ENCODE data around the gene SLF2. TPM values are rescaled to one million over a fixed set of nuclear protein-coding genes. Genes with fewer than 3 reads are reported as not detected.

Gene SLF2
- total RNA-seq, 1 experiment from 2014 or later = 23.1 TPM

- peak overlapping the region in 2 of 3 experiments; percentile 67 to 80; a peak in 1 of 7 replicates for H3K27ac Mint-ChIP-seq
Observed at GRCh38 chr10:100912013-100912604, 654 bp upstream of the SLF2 start.

More at GRCh38 chr10:100912013-100912604, 654 bp upstream of the SLF2 start:
- no peaks in the 10 kb centered on the region for H3K27me3 Mint-ChIP-seq (ENCODE audit: low read depth)
- H3T11ph ChIP-seq (ENCODE audit: low read length) = no peak overlapping the region
- H3K79me1 ChIP-seq (ENCODE audit: insufficient read depth, low read depth, low read length, poor library complexity, severe bottlenecking) = peaks cover 7% of the 10 kb centered on the region
- H3K4me1 ChIP-seq (ENCODE audit: insufficient read depth, low read length) = no peaks in the 10 kb centered on the region; the same call in 1 of the 2 replicates
- no peak overlapping the region for H2AFZ ChIP-seq (ENCODE audit: low read length)
- no peak overlapping the region for H2BK12ac ChIP-seq (ENCODE audit: insufficient read length, low read depth, low read length)
- H3K4me1 Mint-ChIP-seq = peaks cover 29 to 31% of the 10 kb centered on the region in 2 experiments
- H3K36me3 Mint-ChIP-seq (ENCODE audit: insufficient read depth in 1 of 3, low read depth in 3 of 3) = peaks cover 6 to 15% (median 10%) of the 10 kb centered on the region in 3 experiments; a peak in 6 of 7 replicates
- H2BK20ac ChIP-seq (ENCODE audit: low read depth, low read length, poor library complexity, severe bottlenecking) = no peak overlapping the region
- peak overlapping the region; percentile 9 for H3K9ac ChIP-seq (ENCODE audit: extremely low read depth, insufficient read length, low read length)
- peaks cover 3% of the 10 kb centered on the region for H3K23me2 ChIP-seq (ENCODE audit: insufficient read length, low read depth, low read length, poor library complexity, severe bottlenecking)
- no CpG with 5 or more reads among the region's 12 CpGs for WGBS (ENCODE audit: extremely low coverage, insufficient read length, low lambda C conversion rate)
- H2BK15ac ChIP-seq (ENCODE audit: low read depth, low read length) = no peak overlapping the region
- no peaks in the 10 kb centered on the region for H4K20me1 ChIP-seq (ENCODE audit: control insufficient read depth, insufficient read depth, insufficient read length)
- no peaks in the 10 kb centered on the region for H3K27me3 ChIP-seq (ENCODE audit: insufficient read depth, low read length)
- H3K18ac ChIP-seq (ENCODE audit: insufficient read length, low read depth, low read length) = no peak overlapping the region
- no peak overlapping the region for H3K14ac ChIP-seq (ENCODE audit: insufficient read depth, low read length)
- no peak overlapping the region for H4K5ac ChIP-seq (ENCODE audit: insufficient read length, low read depth, low read length)
- no peak for TF ChIP-seq CTCF (conservative IDR thresholded peaks at IDR 0.05)
- no peak overlapping the region for H3K56ac ChIP-seq (ENCODE audit: insufficient read length, low read depth, low read length)
- H2AK5ac ChIP-seq (ENCODE audit: insufficient read length, low read length) = no peak overlapping the region
- H3K4me3 Mint-ChIP-seq = peak overlapping the region; percentile 98
- H4K8ac ChIP-seq (replicated peaks; ENCODE audit: insufficient read length, low read depth, low read length) = no peak overlapping the region
- no peak overlapping the region for H2BK5ac ChIP-seq (ENCODE audit: insufficient read length, low read length)
- H2BK120ac ChIP-seq (ENCODE audit: low read depth, low read length, poor library complexity, severe bottlenecking) = no peak overlapping the region
- no peak overlapping the region for H3K27ac ChIP-seq (ENCODE audit: insufficient read length, low read depth, low read length)
- DNase-seq = no peak
- no peak overlapping the region for H3K4ac ChIP-seq (ENCODE audit: low read depth, low read length)
- peak overlapping the region; percentile 52 for H3K4me2 ChIP-seq (ENCODE audit: insufficient read depth, insufficient read length, low read length)
- peaks cover 4% of the 10 kb centered on the region; the same call in 1 of the 2 replicates for H3K79me2 ChIP-seq (ENCODE audit: insufficient read depth, low read length)
- H3K9me3 ChIP-seq (ENCODE audit: control insufficient read depth, low read depth, low read length) = no peaks in the 10 kb centered on the region
- H4K91ac ChIP-seq (ENCODE audit: insufficient read length, low read depth, low read length) = no peak overlapping the region
- no peaks in the 10 kb centered on the region for H3K9me3 Mint-ChIP-seq
- H3K23ac ChIP-seq (ENCODE audit: insufficient read length, low read depth, low read length) = no peak overlapping the region

Data from H9 (cell line).